ENCODE measurements around the gene LDB2.

The LDB2 gene

GRCh38 chr4:16694884-16695276 is 203.6 kb downstream of the LDB2 start:
- Histone ChIP-seq H2AFZ (no peak overlapping the region), H3K4me2 (ENCODE audit: low read length) (no peak overlapping the region), H3K27ac (no peak overlapping the region), H3K9me3 (ENCODE audit: control insufficient read depth, low read length) (no peaks in the 10 kb centered on the region), H3K4me1 (no peaks in the 10 kb centered on the region), H3K36me3 (ENCODE audit: control insufficient read depth, insufficient read depth, low read length) (no peaks in the 10 kb centered on the region), H3K79me2 (no peaks in the 10 kb centered on the region), H3K27me3 (ENCODE audit: control insufficient read depth, insufficient read depth, low read length) (no peaks in the 10 kb centered on the region), H3K4me3 (ENCODE audit: low read depth, low read length) (no peak overlapping the region), H3K9ac (no peak overlapping the region)
- no peak for TF ChIP-seq CTCF (IDR thresholded peaks at IDR 0.05)

GRCh38 chr4:16694173-16694883 is 204.1 kb downstream of the LDB2 start:
- H2AFZ ChIP-seq = no peak overlapping the region
- H3K27me3 ChIP-seq (ENCODE audit: control insufficient read depth, insufficient read depth, low read length) = no peaks in the 10 kb centered on the region
- H3K4me2 ChIP-seq (ENCODE audit: low read length) = no peak overlapping the region
- H3K9ac ChIP-seq = no peak overlapping the region
- no peaks in the 10 kb centered on the region for H3K36me3 ChIP-seq (ENCODE audit: control insufficient read depth, insufficient read depth, low read length)
- H3K4me3 ChIP-seq (ENCODE audit: low read depth, low read length) = no peak overlapping the region
- no peaks in the 10 kb centered on the region for H3K79me2 ChIP-seq
- H3K27ac ChIP-seq = no peak overlapping the region
- H3K9me3 ChIP-seq (ENCODE audit: control insufficient read depth, low read length) = no peaks in the 10 kb centered on the region
- TF ChIP-seq CTCF (IDR thresholded peaks at IDR 0.05) = no peak
- H3K4me1 ChIP-seq = no peaks in the 10 kb centered on the region

GRCh38 chr4:16693641-16694040 is 204.8 kb downstream of the LDB2 start:
- Histone ChIP-seq H3K4me1 (no peaks in the 10 kb centered on the region), H3K27me3 (ENCODE audit: control insufficient read depth, insufficient read depth, low read length) (no peaks in the 10 kb centered on the region), H3K79me2 (no peaks in the 10 kb centered on the region), H3K9me3 (ENCODE audit: control insufficient read depth, low read length) (no peaks in the 10 kb centered on the region), H3K27ac (no peak overlapping the region), H3K9ac (no peak overlapping the region), H3K4me3 (ENCODE audit: low read depth, low read length) (no peak overlapping the region), H3K4me2 (ENCODE audit: low read length) (no peak overlapping the region), H3K36me3 (ENCODE audit: control insufficient read depth, insufficient read depth, low read length) (no peaks in the 10 kb centered on the region), H2AFZ (no peak overlapping the region)
- no peak for TF ChIP-seq CTCF (IDR thresholded peaks at IDR 0.05)

GRCh38 chr4:16692961-16693506 is 205.4 kb downstream of the LDB2 start:
- Histone ChIP-seq H3K9me3 (ENCODE audit: control insufficient read depth, low read length) (no peaks in the 10 kb centered on the region), H3K27ac (no peak overlapping the region), H3K4me3 (ENCODE audit: low read depth, low read length) (no peak overlapping the region), H3K27me3 (ENCODE audit: control insufficient read depth, insufficient read depth, low read length) (no peaks in the 10 kb centered on the region), H2AFZ (no peak overlapping the region), H3K9ac (no peak overlapping the region), H3K4me1 (no peaks in the 10 kb centered on the region), H3K4me2 (ENCODE audit: low read length) (no peak overlapping the region), H3K36me3 (ENCODE audit: control insufficient read depth, insufficient read depth, low read length) (no peaks in the 10 kb centered on the region), H3K79me2 (no peaks in the 10 kb centered on the region)
- TF ChIP-seq CTCF (IDR thresholded peaks at IDR 0.05) = no peak

GRCh38 chr4:16692524-16692923 is 205.9 kb downstream of the LDB2 start:
- H3K4me3 ChIP-seq (ENCODE audit: low read depth, low read length) = no peak overlapping the region
- no peaks in the 10 kb centered on the region for H3K9me3 ChIP-seq (ENCODE audit: control insufficient read depth, low read length)
- H3K79me2 ChIP-seq = no peaks in the 10 kb centered on the region
- H3K27ac ChIP-seq = no peak overlapping the region
- H2AFZ ChIP-seq = no peak overlapping the region
- no peaks in the 10 kb centered on the region for H3K4me1 ChIP-seq
- H3K36me3 ChIP-seq (ENCODE audit: control insufficient read depth, insufficient read depth, low read length) = no peaks in the 10 kb centered on the region
- TF ChIP-seq CTCF (IDR thresholded peaks at IDR 0.05) = no peak
- no peaks in the 10 kb centered on the region for H3K27me3 ChIP-seq (ENCODE audit: control insufficient read depth, insufficient read depth, low read length)
- no peak overlapping the region for H3K9ac ChIP-seq
- H3K4me2 ChIP-seq (ENCODE audit: low read length) = no peak overlapping the region
